Astrocyte of the cerebellum (primary cell): ENCODE results near the gene PACS2.
"Not testable (repeated sequence)": the region's sequence is repeated elsewhere in the genome, so short reads cannot be mapped to it uniquely, and the experiment has no call there.

Experiments
- DNase-seq: peaks from one replicate; pipeline ENCODE4 v3.0.0-alpha.2; 2011; ENCODE audit warnings: low read depth
- H3K4me3 ChIP-seq: 2 replicates; pipeline ENCODE4 v1.5.1; 2011; ENCODE audit warnings: mild to moderate bottlenecking, low read depth, low read length, moderate library complexity
- in situ Hi-C: cut with HindIII; loops from 2 replicates; pipeline ENCODE4 v1.10.0; 2017; ENCODE audit warnings: low sequenced_read_pairs
- TF ChIP-seq, protein P1 (sequence below): IDR thresholded peaks from 2 replicates; pipeline ENCODE4 v1.5.1; 2012; ENCODE audit warnings: low read length, low read depth, moderate library complexity, mild to moderate bottlenecking; ENCODE audit errors: missing control alignments

Gene PACS2

DNA sequence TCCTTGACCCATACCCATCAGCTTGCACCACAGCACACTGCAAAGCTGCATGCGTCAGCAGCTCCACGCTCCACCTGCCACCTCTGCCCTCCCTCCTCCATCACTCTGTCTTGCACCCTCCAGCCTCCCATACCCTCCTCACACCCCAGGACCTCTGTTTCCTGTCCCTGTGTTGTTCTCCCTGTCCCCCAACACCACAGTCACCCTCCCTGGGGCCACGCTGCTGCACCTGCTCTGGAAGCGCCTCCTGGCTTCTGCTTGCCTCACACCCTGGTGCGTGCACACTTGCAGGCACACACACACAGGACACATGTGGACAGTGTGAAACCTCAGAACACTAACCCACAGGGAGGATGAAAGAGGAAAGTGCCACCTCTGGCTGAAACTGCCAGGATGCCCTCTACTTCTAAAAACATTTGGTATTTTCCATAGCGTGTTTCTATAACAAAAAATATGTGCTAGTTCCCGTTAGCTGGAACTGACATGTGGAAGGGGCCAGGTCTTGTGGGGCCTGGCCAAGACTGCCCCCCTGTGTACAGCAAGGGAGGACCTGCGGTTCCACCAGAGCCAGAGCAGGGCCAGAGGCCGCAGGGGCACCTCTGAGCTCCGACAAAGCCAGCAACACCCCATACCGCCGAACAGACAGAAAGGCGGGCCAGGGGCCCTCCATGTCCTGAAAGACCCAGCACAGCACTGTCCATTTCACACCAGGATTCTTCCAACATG is 23.8 kb upstream of the PACS2 start:
- TF ChIP-seq, protein P1, sequence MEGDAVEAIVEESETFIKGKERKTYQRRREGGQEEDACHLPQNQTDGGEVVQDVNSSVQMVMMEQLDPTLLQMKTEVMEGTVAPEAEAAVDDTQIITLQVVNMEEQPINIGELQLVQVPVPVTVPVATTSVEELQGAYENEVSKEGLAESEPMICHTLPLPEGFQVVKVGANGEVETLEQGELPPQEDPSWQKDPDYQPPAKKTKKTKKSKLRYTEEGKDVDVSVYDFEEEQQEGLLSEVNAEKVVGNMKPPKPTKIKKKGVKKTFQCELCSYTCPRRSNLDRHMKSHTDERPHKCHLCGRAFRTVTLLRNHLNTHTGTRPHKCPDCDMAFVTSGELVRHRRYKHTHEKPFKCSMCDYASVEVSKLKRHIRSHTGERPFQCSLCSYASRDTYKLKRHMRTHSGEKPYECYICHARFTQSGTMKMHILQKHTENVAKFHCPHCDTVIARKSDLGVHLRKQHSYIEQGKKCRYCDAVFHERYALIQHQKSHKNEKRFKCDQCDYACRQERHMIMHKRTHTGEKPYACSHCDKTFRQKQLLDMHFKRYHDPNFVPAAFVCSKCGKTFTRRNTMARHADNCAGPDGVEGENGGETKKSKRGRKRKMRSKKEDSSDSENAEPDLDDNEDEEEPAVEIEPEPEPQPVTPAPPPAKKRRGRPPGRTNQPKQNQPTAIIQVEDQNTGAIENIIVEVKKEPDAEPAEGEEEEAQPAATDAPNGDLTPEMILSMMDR, result no peak
- in situ Hi-C loops, result loop anchor here (25.0 kb wide), 1 partner anchor 103 kb away; the partner anchor contains the start of gene NUDT14
- H3K4me3 ChIP-seq, result no peak overlapping the region
- DNase-seq, result no peak

DNA sequence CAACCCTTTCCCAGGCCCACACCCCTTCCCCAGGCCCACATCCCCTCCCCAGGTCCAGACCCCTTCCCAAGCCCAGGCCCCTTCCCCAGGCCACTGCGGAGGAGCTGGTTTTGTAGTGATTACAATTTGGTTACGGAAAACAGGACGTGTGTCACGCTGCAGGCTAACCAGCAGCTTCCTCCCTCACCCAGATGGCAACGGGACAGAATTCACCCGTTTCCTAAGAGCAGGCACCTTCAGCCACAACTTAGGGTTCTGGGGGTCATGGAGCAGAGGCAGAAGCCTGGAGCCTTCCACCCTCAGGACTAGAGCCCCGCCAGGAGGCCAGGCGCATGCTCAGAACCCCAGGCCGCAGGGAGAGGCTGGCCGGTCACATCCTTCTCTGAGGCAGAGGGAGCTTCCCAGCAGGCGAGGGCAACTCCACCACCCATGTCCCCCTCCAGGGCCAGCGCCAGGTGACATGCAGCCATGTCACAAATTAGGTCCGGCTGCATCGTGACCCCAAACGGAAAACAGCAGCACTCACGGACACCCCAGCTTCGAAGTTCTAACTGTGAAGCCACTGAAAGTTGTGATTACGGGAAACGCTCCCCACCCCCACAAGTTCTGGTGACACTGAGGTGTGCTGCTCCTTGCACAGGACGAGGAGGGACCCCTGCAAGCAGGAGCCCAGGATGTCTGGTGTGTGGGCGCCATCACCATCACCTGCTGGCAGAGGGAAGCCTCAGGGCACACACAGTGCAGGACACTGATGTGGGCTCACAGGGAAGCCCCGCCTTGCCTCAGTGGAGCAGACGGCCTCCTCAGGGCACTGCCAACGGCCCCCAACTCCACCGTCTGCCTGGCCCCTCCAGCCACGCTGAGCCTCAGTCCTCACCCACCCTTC is 21.5 kb upstream of the PACS2 start:
- DNase-seq, result no peak
- TF ChIP-seq, protein P1, result no peak
- in situ Hi-C loops, result loop anchor here (25.0 kb wide), 1 partner anchor 106 kb away; the partner anchor contains the start of gene NUDT14
- H3K4me3 ChIP-seq, result no peak overlapping the region

DNA sequence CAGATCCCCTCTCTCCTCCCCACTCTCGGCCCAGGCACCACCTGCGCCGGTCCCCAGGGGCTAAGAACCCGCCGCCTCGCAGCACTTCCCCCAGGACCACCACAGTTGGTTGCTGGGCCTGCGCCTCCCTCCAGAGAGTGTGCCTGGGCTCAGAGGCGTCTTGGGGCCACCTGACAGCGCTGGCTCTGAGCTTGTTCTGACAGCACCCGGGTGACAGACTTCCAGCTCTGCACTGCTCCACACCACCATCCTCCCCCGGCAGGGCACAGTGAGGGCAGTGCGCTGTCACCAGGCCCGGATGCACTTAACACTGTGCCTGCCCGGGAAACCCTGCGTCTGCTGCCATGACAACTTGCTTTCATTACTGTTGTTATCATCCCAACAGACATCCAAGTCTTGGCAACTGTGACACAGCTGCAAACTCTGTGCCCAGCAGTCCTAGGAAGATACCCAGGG is 20.4 kb upstream of the PACS2 start:
- no peak overlapping the region for H3K4me3 ChIP-seq
- no peak for DNase-seq
- TF ChIP-seq, protein P1, result no peak
- in situ Hi-C loops, result loop anchor here (25.0 kb wide), 1 partner anchor 107 kb away; the partner anchor contains the start of gene NUDT14

DNA sequence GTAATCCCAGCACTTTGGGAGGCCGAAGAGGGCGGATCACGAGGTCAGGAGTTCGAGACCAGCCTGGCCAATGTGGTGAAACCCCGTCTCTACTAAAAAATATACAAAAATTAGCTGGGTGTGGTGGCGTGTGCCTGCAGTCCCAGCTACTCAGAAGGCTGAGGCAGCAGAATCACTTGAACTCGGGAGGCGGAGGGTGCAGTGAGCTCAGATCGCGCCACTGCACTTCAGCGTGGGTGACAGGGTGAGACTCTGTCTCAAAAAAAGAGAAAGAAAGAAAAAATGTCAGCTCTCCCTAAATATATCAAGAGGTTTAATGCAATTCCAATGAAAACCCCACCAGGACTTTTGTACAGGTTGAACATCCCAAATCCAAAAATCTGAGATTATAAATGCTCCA is 17.2 kb upstream of the PACS2 start:
- in situ Hi-C loops, result loop anchor here (25.0 kb wide), 1 partner anchor 110 kb away; the partner anchor contains the start of gene NUDT14
- not testable (repeated sequence) for H3K4me3 ChIP-seq, DNase-seq

DNA sequence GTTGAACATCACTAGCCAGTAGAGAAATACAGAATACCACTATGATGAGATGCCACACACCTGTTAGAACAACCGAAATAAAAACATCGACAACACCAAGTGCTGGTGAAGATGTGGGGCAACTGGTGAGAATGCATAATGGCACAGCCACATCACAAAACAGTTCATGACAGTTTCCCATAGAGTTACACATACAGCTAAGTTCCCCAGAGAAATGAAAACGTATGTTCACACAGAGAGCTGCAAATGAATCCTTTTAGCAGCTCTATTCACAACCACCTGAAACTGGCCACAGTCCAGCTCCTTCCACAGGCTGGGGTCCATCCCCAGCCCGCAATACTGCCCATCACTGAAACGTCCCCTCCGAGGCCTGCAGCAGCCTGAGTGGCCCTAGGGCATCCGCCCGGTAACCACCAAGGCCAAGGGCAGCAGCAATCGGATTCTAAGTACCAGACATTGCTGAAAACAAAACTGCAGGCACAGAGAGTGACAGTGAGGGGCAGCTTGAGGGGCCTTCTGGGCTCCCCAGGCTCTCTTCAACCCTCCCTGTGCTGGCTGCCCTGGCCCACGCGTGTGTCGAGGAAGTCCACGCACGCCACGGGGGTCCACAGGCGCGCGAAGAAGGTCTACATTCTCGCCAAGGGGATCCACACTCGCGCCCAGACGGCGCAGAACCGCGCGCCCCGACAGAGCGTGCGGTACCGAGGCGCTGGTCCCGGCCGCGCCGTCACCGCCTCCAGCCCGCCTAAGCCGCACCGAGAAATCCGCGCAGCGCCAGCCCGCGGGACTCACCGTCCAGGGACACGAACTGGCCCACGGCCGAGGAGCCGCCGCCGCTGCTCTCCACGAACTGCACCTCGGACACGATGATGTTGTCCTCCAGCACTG is 14.7 kb upstream of the PACS2 start:
- in situ Hi-C loops, result loop anchor here (25.0 kb wide), 1 partner anchor 113 kb away; the partner anchor contains the start of gene NUDT14
- DNase-seq, result no peak
- H3K4me3 ChIP-seq, result peak overlapping the region; percentile 74
- TF ChIP-seq, protein P1, result no peak

DNA sequence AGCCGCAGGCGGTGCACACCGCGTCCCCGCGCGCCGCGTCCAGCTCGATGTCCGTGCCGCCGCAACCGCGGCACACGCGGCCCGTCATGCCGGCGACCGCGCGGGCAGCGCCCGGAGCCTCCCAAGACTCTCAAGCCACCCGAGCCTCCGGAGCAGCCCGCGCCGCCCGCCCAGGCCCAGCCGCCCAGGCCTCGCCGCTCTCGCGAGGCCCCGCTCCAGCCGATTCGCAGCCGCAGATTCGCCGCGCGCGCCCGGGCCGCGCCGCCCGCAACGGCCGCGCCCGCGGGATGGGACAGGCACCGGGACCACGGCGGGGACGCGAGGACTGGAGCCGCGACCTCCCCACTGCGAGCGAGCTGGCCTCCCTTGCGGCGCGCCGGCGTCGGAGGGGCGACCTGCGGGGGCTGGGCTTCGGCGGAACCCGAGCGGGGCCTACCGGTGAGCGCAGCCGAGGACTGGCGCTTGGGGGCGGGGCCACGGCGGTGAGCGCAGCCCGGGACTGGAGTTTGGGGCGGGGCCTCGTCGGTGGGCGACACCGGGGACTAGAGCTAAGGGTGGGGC is 13.9 kb upstream of the PACS2 start, which contains the start of gene BRF1:
Gene BRF1 (minus strand): TSS at position 460 of the 561 bp plus-strand sequence. CDS start 372 bp downstream, at position 88.
- peak; percentile 75 for DNase-seq
- H3K4me3 ChIP-seq, result peak within 1 kb of the TSS; percentile 74
- in situ Hi-C loops, result no loop called here
- TF ChIP-seq, protein P1, result no peak
